ENCODE data around the gene KIF16B. TPM values are rescaled to one million over a fixed set of nuclear protein-coding genes. Genes with fewer than 3 reads are reported as not detected.

KIF16B gene
- total and polyA plus RNA-seq, 2 donors (not counting 3 experiments of a cell fraction or from before 2014, with no cell fraction given) = 2.9 to 8.8 TPM

DNA sequence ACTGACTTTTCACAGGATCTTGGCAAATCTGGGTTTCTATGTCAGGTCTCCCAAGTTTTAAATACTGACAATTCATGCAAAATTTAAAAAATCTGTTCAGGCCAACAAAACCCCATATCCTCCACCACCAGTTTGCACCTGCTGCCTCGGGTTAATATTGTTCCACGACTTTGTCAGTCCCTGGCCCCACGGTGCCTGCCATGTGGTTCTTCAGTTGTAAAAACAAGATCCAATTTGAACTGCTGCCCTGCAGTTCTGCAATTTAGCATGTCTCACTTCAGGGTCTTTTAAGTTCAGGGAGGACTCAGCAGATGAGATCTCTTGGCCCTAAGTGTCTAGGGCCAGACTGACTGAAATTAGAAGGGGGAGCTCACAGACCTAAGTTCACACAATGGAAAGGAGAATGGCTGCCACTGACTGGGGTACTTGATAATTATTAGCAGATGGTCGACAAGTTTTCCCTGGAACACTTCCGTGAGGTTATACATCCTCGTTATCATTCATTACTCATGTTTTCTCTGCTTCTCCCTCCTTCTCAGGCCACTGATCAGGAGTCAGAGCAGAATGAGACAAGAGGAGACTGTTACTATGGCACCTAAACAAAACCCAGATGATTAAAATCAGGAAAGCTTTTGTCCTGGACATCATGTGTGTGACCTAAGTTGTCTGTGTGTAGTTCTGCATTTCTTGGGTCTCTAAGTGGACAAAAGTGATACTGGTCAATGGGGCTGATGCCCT, 223.6 kb downstream of the KIF16B start:
- intact Hi-C loops (cut with micrococcal nuclease) = no loop called here

More for the DNA sequence above, 223.6 kb downstream of the KIF16B start:
- Histone ChIP-seq H3K9ac (replicated peaks; ENCODE audit: extremely low read depth, insufficient read depth, low read length) (no peak overlapping the region), H4K20me1 (replicated peaks; ENCODE audit: control insufficient read depth, extremely low read depth, insufficient read depth, low read length) (no peaks in the 10 kb centered on the region), H3K27me3 (ENCODE audit: control insufficient read depth in 2 of 2, insufficient read depth in 2 of 2, low read length in 2 of 2) (no peaks in the 10 kb centered on the region), H3K9me1 (replicated peaks; ENCODE audit: control insufficient read depth, extremely low read depth, insufficient read depth, low read length) (no peaks in the 10 kb centered on the region), H3K27ac (ENCODE audit: insufficient read depth, low read depth, low read length) (no peak overlapping the region), H3K9me3 (replicated peaks; ENCODE audit: control insufficient read depth, insufficient read depth, low read length) (no peaks in the 10 kb centered on the region), H2AFZ (ENCODE audit: low read depth, low read length) (no peak overlapping the region), H3K4me3 (replicated peaks in 1 of 3; ENCODE audit: insufficient read depth in 1 of 3, low read depth in 1 of 3, low read length in 3 of 3) (no peak overlapping the region), H3K4me2 (ENCODE audit: insufficient read depth, low read length) (no peak overlapping the region), H3K36me3 (ENCODE audit: control insufficient read depth in 2 of 2, extremely low read depth in 1 of 2, insufficient read depth in 2 of 2, low read length in 2 of 2) (no peaks in the 10 kb centered on the region), H3K4me1 (ENCODE audit: control insufficient read depth, extremely low read depth, insufficient read depth, low read length) (no peaks in the 10 kb centered on the region), H3K79me2 (ENCODE audit: control insufficient read depth, insufficient read depth, low read length) (no peaks in the 10 kb centered on the region)
- no TSS peak for BruUV-seq (replicated peaks)
- ChIA-PET POLR2A (no interaction called here), CTCF (no interaction called here)
- DNase-seq (ENCODE audit: low read depth, low spot score) (no peak), FAIRE-seq (no peak)
- no peak for TF ChIP-seq EZH2 (IDR thresholded peaks at IDR 0.05; ENCODE audit: borderline replicate concordance, low read depth, low read length, severe bottlenecking)
- no peak for TF ChIP-seq MYC (IDR thresholded peaks at IDR 0.05; ENCODE audit: low read depth, low read length)
- TF ChIP-seq GATA2 (IDR thresholded peaks at IDR 0.05; ENCODE audit: insufficient read depth, insufficient read length, low read depth, low read length) = no peak
- TF ChIP-seq JUN (IDR thresholded peaks at IDR 0.05; ENCODE audit: borderline replicate concordance, insufficient read depth, insufficient read length, low read depth) = no peak
- TF ChIP-seq POLR2AphosphoS5 (IDR thresholded peaks at IDR 0.05; ENCODE audit: insufficient read depth, low read depth, low read length) = no peak
- TF ChIP-seq, protein P1, sequence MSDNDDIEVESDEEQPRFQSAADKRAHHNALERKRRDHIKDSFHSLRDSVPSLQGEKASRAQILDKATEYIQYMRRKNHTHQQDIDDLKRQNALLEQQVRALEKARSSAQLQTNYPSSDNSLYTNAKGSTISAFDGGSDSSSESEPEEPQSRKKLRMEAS (IDR thresholded peaks at IDR 0.05; ENCODE audit: insufficient read depth, insufficient read length) = no peak
- TF ChIP-seq FOS (IDR thresholded peaks at IDR 0.05; ENCODE audit: borderline replicate concordance, insufficient read depth, low read length) = no peak
- TF ChIP-seq, protein P2, sequence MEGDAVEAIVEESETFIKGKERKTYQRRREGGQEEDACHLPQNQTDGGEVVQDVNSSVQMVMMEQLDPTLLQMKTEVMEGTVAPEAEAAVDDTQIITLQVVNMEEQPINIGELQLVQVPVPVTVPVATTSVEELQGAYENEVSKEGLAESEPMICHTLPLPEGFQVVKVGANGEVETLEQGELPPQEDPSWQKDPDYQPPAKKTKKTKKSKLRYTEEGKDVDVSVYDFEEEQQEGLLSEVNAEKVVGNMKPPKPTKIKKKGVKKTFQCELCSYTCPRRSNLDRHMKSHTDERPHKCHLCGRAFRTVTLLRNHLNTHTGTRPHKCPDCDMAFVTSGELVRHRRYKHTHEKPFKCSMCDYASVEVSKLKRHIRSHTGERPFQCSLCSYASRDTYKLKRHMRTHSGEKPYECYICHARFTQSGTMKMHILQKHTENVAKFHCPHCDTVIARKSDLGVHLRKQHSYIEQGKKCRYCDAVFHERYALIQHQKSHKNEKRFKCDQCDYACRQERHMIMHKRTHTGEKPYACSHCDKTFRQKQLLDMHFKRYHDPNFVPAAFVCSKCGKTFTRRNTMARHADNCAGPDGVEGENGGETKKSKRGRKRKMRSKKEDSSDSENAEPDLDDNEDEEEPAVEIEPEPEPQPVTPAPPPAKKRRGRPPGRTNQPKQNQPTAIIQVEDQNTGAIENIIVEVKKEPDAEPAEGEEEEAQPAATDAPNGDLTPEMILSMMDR (IDR thresholded peaks at IDR 0.05; ENCODE audit: extremely low read depth in 1 of 2, insufficient read depth in 1 of 2, low read depth in 1 of 2, low read length in 2 of 2) = no peak
- no peak for TF ChIP-seq POLR2A (IDR thresholded peaks at IDR 0.05; ENCODE audit: low read depth, low read length)
- dilution Hi-C loops (cut with MboI; ENCODE audit: extremely low pct_ligation_motif_present, low sequenced_read_pairs) = no loop called here
